ENCODE measurements around the gene RMND5A. TPM values are rescaled to one million over a fixed set of nuclear protein-coding genes. Genes with fewer than 3 reads are reported as not detected.
A peak's percentile ranks its signal among the peaks of the same experiment; 100 is the strongest.
"Not testable (repeated sequence)": the region's sequence is repeated elsewhere in the genome, so short reads cannot be mapped to it uniquely, and the experiment has no call there.

RMND5A gene
- total RNA-seq, 2 donors from 2014 or later: 63.7 to 72.6 TPM

DNA sequence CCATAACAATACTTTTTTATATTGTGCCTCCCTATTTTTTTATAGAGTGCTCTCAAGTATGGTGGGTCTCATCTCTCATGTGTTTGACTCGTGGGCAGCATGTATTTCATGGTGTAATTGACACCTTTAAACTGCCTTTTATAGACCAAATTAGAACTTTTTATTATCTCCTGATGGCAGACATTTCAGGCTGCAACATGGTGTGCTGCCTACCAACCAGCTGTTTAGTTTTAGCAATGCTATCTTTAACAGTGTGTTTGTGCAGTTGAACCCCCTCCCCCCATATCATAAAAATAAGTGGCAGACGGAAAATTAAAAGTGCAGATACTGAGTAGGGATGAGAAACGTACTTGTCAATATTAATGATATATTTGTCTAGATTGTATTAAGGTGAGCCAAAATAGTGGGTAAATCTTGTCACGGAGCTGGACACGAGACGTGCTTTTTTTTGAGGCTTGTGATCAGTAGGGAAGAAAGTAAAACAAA lies 12.0 kb downstream of the RMND5A start:
- intact Hi-C loops (cut with DNase I); H3K27ac ChIP-seq; H3K9me3 ChIP-seq; H3K9ac ChIP-seq (ENCODE audit: low read depth in 2 of 2, low read length in 2 of 2); H3K36me3 ChIP-seq; H3K4me3 ChIP-seq; H3K4me1 ChIP-seq; H3K27me3 ChIP-seq; DNase-seq: not testable (repeated sequence)

DNA sequence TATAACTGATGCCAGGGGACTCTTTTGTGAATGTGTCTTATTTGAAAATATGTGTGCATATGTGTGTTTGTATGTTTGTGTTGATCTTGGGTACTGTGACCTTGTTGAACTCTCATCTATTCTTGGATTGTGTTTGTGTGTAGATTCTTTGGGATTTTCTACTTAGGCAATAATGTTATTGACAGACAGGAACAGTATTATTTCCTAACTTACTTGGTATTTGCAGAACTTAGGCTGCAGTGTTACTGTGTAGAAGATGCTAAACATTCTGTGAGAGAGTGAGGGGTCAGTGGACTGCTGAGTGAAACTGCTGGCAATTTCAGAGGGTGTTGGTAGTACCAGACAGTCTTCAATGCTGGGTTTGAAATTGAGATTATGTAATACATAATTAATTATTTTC lies 12.7 kb downstream of the RMND5A start:
- H3K9ac ChIP-seq (ENCODE audit: low read depth in 2 of 2, low read length in 2 of 2); H3K27ac ChIP-seq; H3K27me3 ChIP-seq; DNase-seq; H3K4me3 ChIP-seq; H3K36me3 ChIP-seq; intact Hi-C loops (cut with DNase I); H3K4me1 ChIP-seq; H3K9me3 ChIP-seq: not testable (repeated sequence)

DNA sequence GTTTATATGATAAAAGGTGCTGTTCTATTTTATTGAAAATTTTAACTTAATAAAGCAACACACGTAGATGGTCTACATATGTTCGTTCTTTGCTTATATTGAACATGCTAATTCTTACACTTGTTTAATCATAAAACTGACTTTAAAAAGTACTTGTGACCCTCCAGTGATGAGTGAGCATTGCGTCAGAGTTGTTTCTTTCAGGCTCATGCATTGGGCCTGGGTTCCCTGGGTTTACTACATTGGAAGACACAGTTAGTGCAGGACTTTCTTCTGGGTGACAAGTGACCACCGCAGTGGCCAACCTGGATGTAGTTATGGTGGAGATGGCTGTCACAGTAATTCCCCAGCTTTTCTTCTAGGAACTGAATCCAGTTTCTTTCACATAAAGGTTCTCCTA lies 13.4 kb downstream of the RMND5A start:
- H3K9ac ChIP-seq (ENCODE audit: low read depth in 2 of 2, low read length in 2 of 2); H3K4me1 ChIP-seq; H3K27ac ChIP-seq; H3K27me3 ChIP-seq; H3K36me3 ChIP-seq; H3K9me3 ChIP-seq; intact Hi-C loops (cut with DNase I); H3K4me3 ChIP-seq; DNase-seq: not testable (repeated sequence)

DNA sequence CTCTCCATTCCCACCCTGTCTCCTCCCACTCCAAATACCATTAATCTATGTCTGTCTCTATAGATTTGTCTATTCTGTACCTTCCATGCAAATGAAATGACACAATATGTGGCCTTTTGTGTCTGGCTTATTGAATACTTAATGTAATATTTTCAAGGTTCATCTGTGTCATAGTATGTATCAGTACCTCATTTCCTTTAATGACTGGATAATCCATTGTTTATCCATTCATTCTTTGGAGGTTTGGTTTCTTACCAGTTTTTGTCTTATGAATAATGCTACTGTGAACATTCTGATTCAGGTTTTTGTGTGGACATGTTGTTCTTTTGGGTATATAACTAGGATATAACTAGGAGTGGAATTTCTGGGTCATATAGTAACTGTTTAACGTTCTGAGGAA lies 14.8 kb downstream of the RMND5A start:
- H3K9me3 ChIP-seq; H3K36me3 ChIP-seq; H3K27ac ChIP-seq; H3K27me3 ChIP-seq; H3K9ac ChIP-seq (ENCODE audit: low read depth in 2 of 2, low read length in 2 of 2); H3K4me3 ChIP-seq; H3K4me1 ChIP-seq; intact Hi-C loops (cut with DNase I); DNase-seq: not testable (repeated sequence)

DNA sequence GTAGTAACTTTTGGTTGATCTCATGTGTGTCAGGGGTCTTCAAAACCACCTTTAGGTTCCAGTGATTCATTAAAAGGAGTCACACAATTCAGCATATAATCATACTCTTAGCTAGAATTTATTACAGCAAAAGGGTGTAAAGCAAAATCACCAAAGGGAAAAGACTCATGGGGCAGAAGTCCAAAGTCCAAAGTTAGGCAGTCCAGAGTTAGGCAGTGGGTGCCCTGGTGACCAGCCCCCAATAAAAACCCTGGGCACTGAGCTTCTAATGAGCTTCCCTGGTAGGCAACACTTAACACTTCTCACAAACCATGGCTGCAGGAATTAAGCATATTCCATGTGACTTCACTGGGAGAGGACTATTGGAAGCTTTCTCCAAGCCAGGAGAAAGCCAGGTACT lies 19.4 kb downstream of the RMND5A start:
- H3K27ac ChIP-seq; DNase-seq; H3K4me3 ChIP-seq; H3K9me3 ChIP-seq; H3K27me3 ChIP-seq; H3K9ac ChIP-seq (ENCODE audit: low read depth in 2 of 2, low read length in 2 of 2); intact Hi-C loops (cut with DNase I); H3K4me1 ChIP-seq; H3K36me3 ChIP-seq: not testable (repeated sequence)

DNA sequence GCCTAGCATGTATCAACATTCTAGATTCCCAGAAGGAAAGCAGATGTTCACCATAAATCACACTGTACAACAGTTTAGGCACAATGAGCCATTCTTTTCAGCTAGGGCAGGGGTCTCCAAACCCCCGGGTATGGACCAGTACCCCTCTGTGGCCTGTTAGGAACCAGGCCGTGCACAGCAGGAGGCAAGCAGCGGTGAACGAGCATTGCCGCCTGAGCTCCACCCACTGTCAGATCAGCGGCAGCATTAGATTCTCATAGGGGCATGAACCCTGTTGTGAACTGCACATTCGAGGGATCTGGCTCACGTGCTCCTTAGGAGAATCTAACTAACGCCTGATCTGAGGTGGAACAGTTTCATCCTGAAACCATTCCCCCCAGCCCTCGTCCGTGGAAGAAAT lies 19.8 kb downstream of the RMND5A start:
- H3K36me3 ChIP-seq; H3K27me3 ChIP-seq; DNase-seq; H3K9ac ChIP-seq (ENCODE audit: low read depth in 2 of 2, low read length in 2 of 2); intact Hi-C loops (cut with DNase I); H3K27ac ChIP-seq; H3K4me3 ChIP-seq; H3K9me3 ChIP-seq; H3K4me1 ChIP-seq: not testable (repeated sequence)

DNA sequence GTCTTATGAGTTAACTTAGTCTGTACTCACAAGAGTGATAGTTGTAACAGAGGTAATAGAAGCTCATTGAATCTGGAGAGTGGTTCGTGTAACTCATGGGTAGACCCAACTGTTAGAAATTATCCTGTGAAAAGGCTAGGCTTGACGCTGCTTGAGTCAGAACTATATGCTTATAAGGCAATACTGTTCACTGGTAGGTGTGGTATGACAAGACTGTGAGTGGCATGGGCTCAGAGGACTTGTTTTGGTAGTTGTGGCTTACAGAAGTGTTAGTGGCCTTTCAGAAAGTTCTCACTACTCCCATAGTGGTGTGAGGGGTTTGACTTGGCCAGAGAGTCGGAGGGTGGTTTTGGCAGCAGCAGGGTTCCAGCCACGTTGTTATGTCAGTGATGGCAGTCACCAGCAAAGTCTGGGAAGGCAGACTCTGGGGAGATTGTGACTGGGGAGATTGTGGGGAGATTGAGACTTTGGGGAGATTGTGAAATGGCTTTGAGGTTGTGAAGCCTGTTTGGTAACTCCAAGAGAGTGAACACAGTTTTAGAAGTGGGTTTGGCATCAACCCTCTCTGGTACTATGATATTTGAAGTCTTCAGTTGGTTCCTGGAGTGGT lies 21.9 kb downstream of the RMND5A start:
- H3K9me3 ChIP-seq; H3K4me1 ChIP-seq; H3K27me3 ChIP-seq; H3K36me3 ChIP-seq; DNase-seq; H3K9ac ChIP-seq (ENCODE audit: low read depth in 2 of 2, low read length in 2 of 2); intact Hi-C loops (cut with DNase I); H3K27ac ChIP-seq; H3K4me3 ChIP-seq: not testable (repeated sequence)

DNA sequence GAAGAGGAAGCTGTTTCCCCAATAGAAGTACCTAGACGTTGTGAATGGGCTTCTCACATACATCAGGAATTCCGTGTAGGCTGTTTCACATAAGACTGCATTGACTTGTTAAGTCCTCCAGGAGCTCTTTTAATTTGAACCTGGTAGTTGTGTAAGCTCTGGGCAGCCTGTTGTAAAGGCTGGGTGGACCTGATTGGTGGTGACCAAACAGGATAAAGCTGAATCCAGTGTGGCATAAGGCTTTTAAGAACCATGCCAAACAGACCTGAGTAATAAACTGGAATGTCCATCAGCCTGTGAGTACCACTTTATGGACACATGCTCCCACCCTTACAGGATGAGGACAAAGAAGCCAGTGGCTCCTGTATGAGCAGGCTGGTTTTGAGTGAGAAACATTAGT lies 24.1 kb downstream of the RMND5A start:
- TF ChIP-seq, protein P1, sequence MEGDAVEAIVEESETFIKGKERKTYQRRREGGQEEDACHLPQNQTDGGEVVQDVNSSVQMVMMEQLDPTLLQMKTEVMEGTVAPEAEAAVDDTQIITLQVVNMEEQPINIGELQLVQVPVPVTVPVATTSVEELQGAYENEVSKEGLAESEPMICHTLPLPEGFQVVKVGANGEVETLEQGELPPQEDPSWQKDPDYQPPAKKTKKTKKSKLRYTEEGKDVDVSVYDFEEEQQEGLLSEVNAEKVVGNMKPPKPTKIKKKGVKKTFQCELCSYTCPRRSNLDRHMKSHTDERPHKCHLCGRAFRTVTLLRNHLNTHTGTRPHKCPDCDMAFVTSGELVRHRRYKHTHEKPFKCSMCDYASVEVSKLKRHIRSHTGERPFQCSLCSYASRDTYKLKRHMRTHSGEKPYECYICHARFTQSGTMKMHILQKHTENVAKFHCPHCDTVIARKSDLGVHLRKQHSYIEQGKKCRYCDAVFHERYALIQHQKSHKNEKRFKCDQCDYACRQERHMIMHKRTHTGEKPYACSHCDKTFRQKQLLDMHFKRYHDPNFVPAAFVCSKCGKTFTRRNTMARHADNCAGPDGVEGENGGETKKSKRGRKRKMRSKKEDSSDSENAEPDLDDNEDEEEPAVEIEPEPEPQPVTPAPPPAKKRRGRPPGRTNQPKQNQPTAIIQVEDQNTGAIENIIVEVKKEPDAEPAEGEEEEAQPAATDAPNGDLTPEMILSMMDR (IDR thresholded peaks at IDR 0.05): no peak
- Histone ChIP-seq H3K4me3 (no peak overlapping the region), H3K9me3 (no peaks in the 10 kb centered on the region), H3K36me3 (no peaks in the 10 kb centered on the region), H3K4me1 (peaks cover 10% of the 10 kb centered on the region), H3K27ac (no peak overlapping the region), H3K9ac (ENCODE audit: low read depth in 2 of 2, low read length in 2 of 2) (no peak overlapping the region), H3K27me3 (no peaks in the 10 kb centered on the region)
- intact Hi-C loops (cut with DNase I): no loop called here
- no peak for DNase-seq

DNA sequence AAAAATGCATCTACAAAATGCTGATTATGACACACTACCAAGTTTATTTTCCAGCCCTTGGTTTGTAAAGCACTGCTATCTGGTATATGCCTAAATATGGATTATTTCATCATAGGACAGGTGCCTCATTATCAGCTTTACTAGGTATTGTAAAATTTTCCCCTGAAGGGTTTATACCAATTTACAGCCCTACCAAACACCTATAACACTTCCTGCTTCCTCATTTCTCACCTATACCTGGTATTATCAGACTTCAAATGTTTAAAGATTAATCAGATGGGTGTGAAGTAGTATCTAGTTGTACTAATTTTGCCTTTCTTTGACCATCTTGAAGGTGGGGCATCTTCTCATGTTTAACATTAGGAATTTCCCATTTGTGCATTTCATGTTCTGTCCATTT lies 26.8 kb downstream of the RMND5A start:
- Histone ChIP-seq H3K9me3 (no peaks in the 10 kb centered on the region), H3K9ac (ENCODE audit: low read depth in 2 of 2, low read length in 2 of 2) (peak overlapping the region in 1 of 2 donors; percentile 26), H3K4me1 (peaks cover 10% of the 10 kb centered on the region), H3K4me3 (no peak overlapping the region), H3K27ac (peak overlapping the region; percentile 14), H3K36me3 (no peaks in the 10 kb centered on the region), H3K27me3 (no peaks in the 10 kb centered on the region)
- intact Hi-C loops (cut with DNase I): no loop called here
- no peak for DNase-seq
- TF ChIP-seq, protein P1 (IDR thresholded peaks at IDR 0.05): no peak
